GM18511 (cell line): Measurements from ENCODE around the gene C9orf50.
"Not testable (repeated sequence)": the region's sequence is repeated elsewhere in the genome, so short reads cannot be mapped to it uniquely, and the experiment has no call there.

Source experiments
- ATAC-seq: cut with Tn5 transposase; IDR thresholded peaks from one replicate; pipeline ENCODE4 v1.9.1; 2021; ENCODE audit warnings: mild to moderate bottlenecking, moderate library complexity; ENCODE audit not compliant: unreplicated experiment

The C9orf50 gene, protein sequence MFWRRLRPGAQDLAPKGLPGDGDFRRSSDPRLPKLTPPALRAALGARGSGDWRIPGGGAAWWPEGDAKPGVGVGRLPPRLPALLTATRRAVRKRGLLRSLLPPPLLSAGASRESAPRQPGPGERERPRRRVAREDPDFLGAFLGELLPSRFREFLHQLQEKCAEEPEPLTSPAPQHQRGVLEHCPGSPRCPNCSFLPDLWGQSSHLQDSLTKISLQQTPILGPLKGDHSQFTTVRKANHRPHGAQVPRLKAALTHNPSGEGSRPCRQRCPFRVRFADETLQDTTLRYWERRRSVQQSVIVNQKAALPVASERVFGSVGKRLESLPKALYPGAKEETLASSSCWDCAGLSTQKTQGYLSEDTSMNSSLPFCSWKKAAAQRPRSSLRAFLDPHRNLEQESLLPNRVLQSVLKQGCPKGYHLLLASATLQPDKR

DNA sequence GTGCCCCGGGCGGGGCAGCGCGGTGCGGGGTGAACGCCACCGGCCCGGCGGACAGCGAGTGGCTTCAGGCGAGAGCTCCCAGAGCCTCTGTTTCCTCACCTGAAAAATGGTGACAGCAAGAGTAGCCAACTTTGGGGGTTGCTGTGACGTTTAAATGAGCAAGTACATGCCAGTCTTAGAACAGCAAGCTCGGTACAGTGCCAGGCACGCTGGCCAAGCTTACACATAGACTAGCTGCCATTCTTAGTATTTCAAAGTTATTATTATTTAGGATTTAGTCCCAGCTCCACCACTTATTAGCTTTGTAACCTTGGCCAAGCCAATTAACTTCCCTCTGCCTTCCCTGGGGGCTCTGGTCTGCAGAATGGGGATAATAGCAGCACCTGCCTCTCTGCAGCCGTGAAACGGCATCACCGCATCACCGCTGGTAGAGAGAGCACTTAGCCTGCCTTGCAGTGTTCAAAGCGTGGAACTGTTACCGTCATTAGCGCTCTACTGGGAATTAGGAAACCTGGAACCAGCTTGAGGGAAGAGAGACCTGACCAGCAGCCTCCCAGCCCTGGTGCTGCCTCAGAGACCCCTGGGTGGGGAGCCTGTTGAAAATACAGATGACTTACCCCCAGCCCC, at the start of gene C9orf50:
Gene C9orf50, minus strand, starts transcription at position 433 of the 627 bp plus-strand sequence. CDS start 527 bp downstream, outside the sequence.
- ATAC-seq = no peak

DNA sequence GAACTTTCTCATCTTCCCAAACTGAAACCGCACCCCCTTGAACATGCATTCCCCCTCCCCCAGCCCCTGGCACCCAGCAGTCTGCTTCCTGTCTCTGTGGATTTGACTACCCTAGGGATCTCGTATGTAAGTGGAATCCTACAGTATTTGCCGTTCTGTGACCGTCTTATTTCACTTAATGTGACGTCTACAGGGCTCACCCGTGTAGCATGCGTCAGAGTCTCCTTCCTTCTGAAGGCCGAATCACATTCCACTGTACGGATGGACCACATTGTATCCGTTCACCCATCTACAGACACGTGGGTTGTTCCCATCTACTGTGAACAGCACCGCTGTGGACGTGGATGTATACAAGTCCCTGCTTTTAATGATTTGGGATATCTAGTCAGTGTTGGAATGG, 49.0 kb upstream of the C9orf50 start:
- ATAC-seq = no peak

DNA sequence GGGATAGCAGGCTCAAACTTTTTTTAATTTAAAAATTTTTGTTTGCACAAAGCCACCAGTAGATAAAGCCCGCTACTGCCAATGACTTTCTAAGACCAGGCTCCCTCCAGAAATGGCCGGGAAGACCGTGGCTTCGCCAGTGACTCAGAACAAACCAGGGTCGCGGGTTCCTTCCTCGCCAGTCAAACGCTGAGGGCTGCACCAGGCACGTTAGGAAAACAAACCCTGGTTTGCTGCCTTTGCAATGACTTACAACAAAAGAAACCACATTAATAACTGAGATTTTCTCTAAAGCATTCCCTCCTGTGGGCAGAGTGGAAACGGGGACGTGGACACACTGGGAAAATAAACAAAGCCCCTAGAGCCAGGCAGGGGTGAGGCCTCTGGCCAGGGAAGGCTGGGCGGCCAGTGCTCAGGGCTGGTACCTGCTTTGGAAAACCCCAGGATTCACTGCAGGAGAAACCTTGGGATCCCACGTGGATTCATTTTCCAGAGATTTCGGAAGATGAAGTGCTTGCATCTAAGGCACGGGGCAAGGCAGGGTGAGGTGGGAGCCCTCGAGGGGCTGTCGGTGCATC, 48.3 kb upstream of the C9orf50 start:
- ATAC-seq = no peak

DNA sequence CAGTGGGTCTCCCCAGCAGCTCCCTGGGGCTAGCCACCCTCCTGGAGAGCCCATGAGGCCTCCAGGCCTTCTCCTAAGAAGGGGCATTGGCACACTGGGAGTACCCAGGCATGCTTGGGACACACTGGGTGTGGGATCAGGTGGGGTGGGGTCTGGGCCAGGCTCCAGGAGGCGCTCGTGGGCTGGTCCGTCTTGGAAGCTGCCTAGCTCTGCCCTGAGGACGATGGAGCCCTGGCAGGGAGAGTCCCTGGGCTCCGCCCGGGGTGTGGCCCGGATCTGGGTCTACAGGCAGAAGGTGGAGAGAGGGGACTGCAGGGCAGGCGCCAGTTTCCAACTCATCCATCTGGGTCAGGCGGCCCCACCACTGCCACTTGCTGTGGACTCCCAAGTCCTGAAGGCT, 46.9 kb upstream of the C9orf50 start:
- ATAC-seq = no peak

DNA sequence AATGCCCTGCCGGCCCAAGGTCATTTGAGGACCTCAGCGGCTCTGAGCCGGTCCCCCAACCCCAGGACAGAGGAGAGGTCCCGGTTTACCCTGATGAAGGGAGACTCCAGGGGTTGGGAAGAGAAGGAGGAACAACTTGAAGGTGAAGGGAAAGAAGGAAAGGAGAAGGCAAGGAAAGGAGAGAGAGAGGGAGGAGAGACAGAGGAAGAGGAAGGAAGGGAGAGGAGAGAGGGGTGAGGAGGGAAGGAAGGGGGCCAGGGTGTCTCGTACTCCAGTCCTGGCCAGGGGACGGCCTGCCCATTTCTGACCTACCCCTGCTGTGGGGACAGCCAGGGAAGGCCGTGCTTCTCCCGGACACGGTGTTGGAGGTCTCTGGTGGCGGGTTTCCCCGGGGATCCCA, 46.5 kb upstream of the C9orf50 start:
- ATAC-seq = no peak

DNA sequence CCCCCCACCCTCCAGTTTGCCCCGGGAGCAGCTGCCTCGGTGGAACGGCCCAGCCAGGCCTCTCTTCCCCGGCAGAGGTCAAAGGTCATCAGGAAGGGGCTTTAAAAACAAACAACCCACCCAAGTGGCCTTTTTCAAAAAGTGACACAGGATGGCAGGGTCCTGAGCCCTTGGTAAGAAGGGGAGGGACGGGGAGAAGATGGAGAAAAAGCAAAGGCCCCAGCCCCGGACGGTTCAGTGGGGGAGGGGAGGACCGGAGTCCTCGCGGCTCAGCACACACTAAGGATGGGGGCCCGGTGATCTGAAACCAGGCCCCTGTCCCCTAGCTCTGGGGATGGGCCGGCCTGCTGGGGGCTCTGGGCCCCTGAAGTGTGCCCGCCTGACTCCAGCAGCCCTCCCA, 45.7 kb upstream of the C9orf50 start:
- ATAC-seq = no peak

DNA sequence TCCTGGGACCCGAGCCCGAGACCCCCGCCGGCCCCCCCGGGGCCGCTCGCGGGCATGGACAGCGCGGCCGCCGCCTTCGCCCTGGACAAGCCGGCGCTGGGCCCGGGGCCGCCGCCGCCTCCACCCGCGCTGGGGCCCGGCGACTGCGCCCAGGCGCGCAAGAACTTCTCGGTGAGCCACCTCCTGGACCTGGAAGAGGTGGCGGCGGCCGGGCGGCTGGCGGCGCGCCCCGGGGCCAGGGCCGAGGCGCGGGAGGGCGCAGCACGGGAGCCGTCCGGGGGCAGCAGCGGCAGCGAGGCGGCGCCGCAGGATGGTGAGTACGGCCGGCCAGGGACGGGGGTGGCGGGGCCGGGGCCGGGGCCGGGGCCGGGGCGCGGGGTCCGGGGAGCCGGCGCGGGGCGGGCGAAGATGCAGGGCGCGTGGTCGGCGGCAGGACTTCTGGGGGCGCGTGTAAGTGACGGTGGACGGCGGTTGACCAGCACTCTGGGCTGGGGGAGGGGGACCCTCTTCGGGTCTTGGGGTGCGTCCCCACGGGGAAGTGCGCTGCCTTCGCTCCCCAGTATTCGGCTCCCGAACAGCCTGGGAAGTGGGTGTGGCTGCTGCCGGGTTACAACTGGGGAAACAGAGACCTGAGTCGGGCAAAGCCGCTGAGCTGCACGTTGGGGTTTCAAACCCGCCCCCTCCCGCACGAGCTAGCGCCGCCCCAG, 45.1 kb upstream of the C9orf50 start:
- ATAC-seq = no peak

DNA sequence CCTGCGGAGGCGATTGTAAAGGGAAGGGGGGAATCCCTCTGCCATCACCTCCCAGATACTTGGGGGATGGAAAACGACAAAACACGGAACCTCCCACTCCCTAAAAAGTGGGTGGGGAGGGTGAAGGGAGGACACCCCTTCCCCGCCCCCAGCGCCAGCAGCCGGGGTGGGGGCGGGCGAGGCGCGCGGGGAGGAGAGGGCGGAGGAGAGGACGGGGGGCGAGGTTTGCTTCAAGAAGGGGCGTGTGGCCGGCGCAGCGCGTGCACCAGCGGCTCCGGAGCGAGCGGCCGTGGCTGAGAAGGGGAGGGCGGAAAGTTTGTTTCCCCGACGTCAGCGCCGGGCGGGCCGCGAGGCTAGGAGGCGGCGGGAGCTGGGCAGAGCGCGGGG, 44.5 kb upstream of the C9orf50 start, which contains the start of gene PRRX2:
Gene PRRX2, plus strand, starts transcription at position 259 of the 387 bp plus-strand sequence. CDS start 221 bp downstream, outside the sequence.
- no peak for ATAC-seq

DNA sequence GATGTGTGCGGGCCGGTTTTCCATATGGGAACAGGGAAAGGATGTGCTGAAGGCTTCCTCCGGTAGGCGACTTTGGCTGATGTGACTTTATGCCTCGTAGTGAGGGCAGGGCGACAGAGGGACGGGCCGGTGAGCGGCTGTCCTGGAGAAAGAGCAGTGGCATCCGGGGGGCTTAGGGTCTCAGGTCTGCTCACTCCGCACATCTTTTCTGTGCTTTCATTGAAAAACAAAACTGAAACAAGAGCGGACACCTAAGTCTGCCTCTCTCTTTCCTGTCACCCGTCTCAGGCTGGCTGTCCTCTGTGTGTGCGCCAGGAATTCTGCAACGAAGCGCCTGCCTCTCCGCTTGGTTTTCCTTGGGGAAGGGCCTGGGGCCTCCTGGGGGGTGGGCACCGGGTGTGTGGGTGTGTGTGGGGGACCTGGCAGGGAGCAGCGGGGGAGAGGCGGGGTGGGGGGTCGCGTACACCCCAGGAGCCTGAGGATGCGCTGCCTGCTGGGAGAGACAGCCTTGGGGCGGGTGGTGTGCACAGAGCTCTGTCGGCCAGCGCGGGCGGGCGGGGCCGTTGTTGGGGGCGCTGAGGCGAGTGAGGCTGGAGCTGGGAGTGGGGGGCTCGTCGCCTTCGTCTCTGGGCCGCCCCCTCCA, 44.0 kb upstream of the C9orf50 start:
- no peak for ATAC-seq

DNA sequence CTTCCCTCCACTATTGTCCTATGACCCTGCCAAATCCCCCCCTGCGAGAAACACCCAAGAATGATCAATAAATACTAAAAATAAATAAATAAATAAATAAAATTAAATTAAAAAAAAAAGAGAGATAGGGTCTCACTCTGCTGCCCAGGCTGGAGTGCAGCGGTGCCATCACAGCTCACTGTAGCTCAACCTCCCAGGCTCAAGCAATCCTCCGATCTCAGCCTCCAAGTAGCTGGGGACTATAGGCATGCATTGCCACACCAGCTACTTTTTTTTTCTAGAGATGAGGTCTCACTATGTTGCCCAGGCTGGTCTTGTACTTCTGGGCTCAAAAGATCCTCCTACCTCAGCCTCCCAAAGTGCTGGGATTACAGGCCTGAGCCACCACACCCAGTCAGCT, 41.3 kb upstream of the C9orf50 start:
- not testable (repeated sequence) for ATAC-seq

DNA sequence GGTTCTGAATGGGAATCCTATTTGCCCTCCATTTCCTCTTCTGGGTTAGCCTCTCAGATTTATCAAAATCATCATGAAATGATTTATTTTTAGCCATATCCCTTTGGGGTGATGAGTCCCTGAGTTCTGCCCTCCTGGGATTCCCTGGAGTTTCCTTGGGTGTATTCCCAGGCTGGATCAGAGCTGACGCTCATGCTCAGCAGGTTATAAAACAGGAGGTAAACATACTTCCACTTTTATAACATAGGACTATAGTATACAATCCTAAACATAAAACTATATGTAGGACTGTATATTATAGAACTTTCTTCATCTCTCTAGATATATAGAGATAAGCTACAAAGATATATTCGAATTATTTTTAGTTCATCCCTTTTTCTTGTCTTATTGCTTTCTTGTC, 40.1 kb upstream of the C9orf50 start:
- no peak for ATAC-seq

DNA sequence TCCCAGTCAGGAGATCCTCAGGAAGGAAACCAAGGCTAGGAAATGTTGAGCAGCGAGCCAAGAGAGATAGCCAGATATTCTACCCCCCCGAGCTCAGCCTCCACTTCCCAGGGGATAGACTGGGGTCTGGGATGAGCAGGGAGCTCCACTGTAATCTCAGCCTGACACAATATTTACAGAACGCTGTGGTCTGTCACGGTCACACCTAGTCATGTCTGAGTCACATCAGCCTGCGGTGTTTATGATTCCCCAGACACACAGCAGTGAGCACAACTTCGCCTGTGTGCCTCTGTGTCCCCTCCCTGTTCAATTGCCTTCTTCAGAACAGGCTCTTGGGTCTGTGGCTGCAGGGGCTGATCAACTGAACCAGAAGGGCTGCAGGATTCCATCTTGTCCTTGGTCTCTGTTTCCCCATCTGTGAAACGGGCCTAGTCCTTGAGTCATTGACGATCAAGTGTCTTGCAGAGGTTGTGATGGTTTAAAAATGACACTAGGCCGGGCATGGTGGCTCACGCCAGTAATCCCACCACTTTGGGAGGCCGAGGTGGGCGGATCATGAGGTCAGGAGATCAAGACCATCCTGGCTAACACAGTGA, 36.0 kb upstream of the C9orf50 start:
- no peak for ATAC-seq

DNA sequence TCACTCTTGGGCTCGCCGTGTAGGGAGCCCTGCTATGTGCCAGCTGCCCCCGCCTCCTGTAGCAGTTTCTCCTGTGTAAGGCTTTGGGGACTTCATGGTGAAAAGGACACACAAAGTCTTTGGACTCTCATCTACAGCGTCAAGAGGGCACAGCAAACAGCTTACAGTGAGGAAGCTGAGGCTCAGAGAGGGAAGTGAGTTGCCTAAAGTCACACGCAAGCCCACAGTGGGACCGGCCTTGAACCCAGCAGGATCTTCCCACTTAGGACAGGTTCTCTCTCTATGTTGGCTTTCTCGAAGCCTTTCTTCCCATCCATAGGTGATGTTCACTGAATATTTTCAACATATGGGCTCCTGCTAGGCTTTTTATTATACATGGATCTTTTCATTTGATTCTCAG, 34.8 kb upstream of the C9orf50 start:
- no peak for ATAC-seq

DNA sequence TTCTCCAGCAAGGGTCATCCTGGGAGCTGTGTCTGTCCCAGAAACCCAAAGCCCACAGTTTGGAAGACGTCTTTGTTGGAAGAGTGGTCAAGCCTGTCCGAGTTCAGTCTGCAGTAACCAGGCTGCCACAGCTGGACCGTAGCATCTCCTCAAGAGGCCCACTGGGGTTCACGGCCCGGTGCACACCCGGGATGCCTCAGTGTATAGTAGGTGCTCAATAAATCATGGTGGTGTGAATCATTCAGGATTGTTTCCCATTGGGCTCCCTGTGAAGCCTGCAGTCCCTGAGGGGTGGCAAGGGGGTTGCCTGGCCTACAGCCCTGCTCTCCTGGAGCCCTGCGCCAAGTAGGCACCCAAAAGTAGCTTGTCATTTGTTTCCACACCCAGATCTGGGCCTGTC, 34.3 kb upstream of the C9orf50 start:
- no peak for ATAC-seq

DNA sequence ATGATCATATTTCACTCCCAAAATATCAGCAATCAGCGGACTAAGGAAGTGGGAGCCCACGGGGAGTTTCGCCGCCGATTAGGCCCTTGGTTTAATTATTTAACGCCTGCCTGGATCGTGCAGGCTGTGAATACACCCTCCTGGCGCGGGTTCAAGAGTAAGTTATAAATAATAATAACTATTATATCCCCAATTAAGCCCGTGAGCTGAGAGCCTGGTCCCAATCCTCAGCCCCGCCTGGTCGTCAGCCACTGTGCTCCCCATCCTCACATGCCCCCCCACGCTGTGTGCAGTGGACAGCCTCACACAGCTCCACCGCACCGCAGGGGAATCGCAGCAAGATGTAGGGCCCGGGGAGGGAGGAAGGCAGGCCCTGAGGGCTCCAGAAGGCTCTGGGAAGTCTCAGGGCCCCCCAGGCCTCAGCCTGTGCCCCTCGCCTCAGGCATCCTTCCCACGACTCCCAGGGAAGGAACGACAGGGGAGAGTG, 33.7 kb upstream of the C9orf50 start:
- ATAC-seq = no peak

DNA sequence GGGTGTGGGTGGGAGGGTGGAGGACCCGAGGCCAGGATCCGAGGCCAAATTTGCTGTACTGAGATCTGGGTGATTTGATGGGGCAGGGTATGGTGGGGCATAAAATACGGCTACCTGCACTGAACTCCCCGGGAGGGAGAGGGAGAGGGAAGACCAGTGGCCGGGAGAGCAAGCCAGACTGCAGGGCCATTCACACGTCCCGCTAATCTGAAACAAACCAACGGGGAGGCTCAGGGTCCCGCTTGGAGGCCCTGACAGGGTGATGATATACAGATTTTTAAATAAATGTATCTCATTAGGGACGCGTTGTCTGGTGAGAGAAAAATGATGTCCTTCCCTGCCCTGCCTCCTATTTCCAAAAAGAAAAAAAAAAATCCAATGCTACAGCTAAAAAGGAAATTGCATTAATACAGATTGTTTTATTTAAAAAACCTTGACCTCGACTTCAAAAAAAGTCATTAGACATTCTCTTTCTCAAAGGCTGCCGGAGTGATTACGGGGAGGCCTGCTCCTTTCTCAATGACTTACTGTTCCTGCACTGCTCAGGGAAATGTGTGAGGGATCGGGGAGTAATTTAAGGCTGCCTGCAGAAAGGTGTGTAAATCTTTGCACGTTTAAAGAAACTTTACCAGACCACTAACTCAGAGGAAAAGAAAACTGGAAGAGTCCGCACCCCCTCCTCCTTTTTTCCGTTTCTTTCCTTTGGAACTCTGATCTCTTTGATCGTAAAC, 33.1 kb upstream of the C9orf50 start:
- no peak for ATAC-seq

DNA sequence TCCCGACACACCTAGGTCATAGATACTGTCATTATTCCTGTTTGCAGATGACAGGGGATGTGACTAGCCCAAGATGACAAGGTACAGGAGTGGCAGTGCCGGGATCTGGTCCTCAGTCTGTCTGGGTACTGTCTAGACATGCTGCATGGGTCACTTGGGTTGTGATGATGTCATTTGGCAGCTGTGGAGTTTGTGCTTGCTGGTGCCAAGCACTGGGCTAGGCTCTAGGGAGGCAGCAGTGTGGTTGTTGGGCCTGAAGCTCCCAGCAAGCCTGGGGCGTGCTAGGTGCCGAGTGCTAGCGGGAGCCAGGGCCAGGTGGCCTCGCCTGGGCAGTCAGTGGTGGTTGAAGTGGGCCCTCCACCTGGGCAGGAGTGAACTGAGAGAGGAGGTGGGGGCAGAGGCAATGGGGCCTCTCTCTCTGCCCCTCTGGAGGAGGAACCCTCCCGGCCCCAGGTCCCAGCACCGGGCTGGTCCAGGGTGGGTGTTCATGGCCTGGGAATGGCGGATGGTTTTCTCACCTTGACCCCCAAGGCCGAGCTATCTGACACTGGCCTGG, 29.9 kb upstream of the C9orf50 start:
- no peak for ATAC-seq

DNA sequence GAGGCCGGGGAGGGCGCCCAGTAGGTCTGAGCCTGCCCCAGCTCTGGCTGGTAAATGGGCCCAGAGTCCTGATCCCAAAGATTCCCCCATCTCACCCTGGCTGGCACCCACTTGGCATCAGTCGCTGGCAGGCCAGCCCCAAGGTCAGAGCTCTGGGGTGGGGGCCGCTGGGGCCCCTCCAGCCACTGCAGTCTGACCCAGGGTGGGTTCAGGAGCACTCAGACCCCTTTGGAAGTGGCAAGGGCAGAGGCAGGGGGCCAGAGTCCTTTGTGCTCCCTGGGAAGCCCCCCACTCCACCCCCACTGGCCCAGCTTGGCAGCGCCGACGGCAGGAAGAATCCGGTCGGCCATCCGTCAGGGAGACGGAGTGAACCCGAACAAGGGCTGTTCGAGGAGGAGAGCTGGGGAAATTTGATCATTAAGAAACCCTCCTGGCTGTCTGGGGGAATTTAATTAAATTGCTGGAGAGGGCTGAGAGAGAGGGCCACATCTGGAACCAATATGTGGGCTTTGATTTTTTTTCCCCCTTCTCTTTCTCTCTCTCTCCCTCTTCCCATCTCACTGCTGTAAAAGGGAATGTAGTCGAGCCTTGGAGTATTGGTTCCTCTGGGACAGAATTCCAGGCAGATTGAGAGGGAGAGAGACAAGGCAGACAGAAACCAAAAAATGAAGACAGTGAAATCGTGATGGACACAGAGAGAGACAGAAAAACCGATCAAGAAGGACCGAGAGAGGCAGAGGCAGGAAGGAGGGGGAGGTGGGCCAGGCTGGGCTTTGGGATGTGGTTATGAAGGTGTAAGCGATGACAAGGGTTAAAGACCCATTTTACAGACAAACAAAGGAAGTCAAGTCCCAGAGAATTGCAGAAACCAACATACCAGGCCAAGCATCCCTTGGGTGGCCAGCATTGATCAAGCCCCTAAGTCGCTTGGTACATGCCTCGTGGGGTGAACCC, 29.1 kb upstream of the C9orf50 start:
- no peak for ATAC-seq
